A673 (cell line): ENCODE results near the gene DAPK1. TPM values are rescaled to one million over a fixed set of nuclear protein-coding genes. Genes with fewer than 3 reads are reported as not detected.

ENCODE experiments used
- BruUV-seq: library from RNA; stranded (reverse); fragments of 400-500 nt; replicated peaks from 2 replicates; lab custom pipeline; 2021; lab: Mats Ljungman, UMichigan
- CTCF ChIA-PET: fragments of 300-600 bp; sonication (Branson Sonifier 250); formaldehyde crosslinking; loops from one replicate; lab custom pipeline; 2022; ENCODE audit warnings: antibody characterized with exemption; lab: Charles Lee
- POLR2A ChIA-PET: fragments of 300-600 bp; sonication (Branson Sonifier 250); formaldehyde crosslinking; loops from one replicate; lab custom pipeline; 2022; ENCODE audit warnings: antibody characterized with exemption; ENCODE audit not compliant: low non-redundant PET; lab: Charles Lee
- DNase-seq: peaks from one replicate; pipeline ENCODE4 v3.0.0-alpha.2; 2015; ENCODE audit warnings: low spot score
- H3K27ac ChIP-seq: fragments of 200-600 bp; sonication (generic); 2 replicates; pipeline ENCODE4 v1.5.1; 2016; ENCODE audit warnings: mixed run types, low read depth, mild to moderate bottlenecking, mixed read lengths, antibody characterized with exemption, low read length; ENCODE audit not compliant: poor library complexity, severe bottlenecking
- H3K27me3 ChIP-seq: fragments of 200-600 bp; sonication (generic); replicated peaks from 2 replicates; pipeline ENCODE4 v1.6.1; 2017; ENCODE audit warnings: mixed run types, low read depth, mild to moderate bottlenecking, mixed read lengths, antibody characterized with exemption, low read length; ENCODE audit not compliant: insufficient read depth, poor library complexity
- H3K36me3 ChIP-seq: fragments of 200-600 bp; sonication (generic); 2 replicates; pipeline ENCODE4 v1.6.1; 2016; ENCODE audit warnings: mixed run types, mild to moderate bottlenecking, mixed read lengths, antibody characterized with exemption, low read length; ENCODE audit not compliant: insufficient read depth, poor library complexity, severe bottlenecking
- H3K4me1 ChIP-seq: fragments of 200-600 bp; sonication (generic); 2 replicates; pipeline ENCODE4 v1.6.1; 2017; ENCODE audit warnings: mixed run types, mild to moderate bottlenecking, mixed read lengths, antibody characterized with exemption, low read length; ENCODE audit not compliant: insufficient read depth, poor library complexity, severe bottlenecking
- H3K4me3 ChIP-seq: fragments of 200-600 bp; sonication (generic); 2 replicates; pipeline ENCODE4 v1.5.1; 2016; ENCODE audit warnings: low read depth, mixed run types, mild to moderate bottlenecking, mixed read lengths, low read length; ENCODE audit not compliant: poor library complexity, severe bottlenecking
- H3K9me3 ChIP-seq: fragments of 200-600 bp; sonication (generic); 2 replicates; pipeline ENCODE4 v1.6.1; 2016; ENCODE audit warnings: mixed run types, low read depth, mild to moderate bottlenecking, mixed read lengths, antibody characterized with exemption, low read length; ENCODE audit not compliant: poor library complexity, severe bottlenecking
- EZH2 ChIP-seq: fragments of 200-600 bp; sonication (generic); IDR thresholded peaks from 2 replicates; pipeline ENCODE4 v1.6.1; 2017; ENCODE audit warnings: borderline replicate concordance, low read depth, mild to moderate bottlenecking, mixed read lengths, antibody characterized with exemption, low read length; ENCODE audit not compliant: poor library complexity, severe bottlenecking
- intact Hi-C: fragments of 100-400 bp; cut with micrococcal nuclease; formaldehyde crosslinking; loops from one replicate; pipeline ENCODE4 v1.10.0; 2022; ENCODE audit not compliant: unreplicated experiment
- total RNA-seq: library from RNA; stranded (reverse); gene quantifications from 2 replicates; pipeline ENCODE4 v1.2.3, GENCODE V29; 2021
- TF ChIP-seq, protein P1 (sequence below): fragments of 300-800, 200-600 bp; sonication (generic); conservative IDR thresholded peaks from 2 replicates; pipeline ENCODE4 v1.5.1; 2017; ENCODE audit warnings: low read depth, mild to moderate bottlenecking, antibody characterized with exemption, low read length, moderate library complexity, mixed read lengths

Gene DAPK1
- total RNA-seq, 1 experiment from 2014 or later, result 380 TPM

- intact Hi-C loops, result no loop called here
- no peaks in the 10 kb centered on the region for H3K4me1 ChIP-seq
- POLR2A ChIA-PET, result no interaction called here
Observed at GRCh38 chr9:87734106-87734505, 236.4 kb downstream of the DAPK1 start.

DNA sequence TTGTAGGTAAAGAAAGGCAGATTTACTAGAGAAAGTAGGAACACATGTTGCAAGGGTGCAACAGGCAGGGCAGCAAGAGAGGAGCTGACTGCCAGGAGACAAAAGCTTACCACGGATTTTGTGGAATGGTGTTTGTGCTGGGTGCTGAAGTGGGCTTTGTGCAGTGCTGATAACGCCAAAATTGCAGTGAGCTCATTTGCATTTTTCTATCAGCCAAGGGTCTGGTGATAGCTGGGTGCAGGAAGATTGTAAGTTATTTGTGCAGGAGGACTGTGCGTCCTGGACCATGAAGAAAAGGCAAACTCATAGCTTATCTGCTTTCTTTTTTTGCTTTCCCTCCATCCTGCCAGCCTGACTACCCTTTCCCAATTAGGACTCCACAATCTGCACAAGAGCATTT, 241.9 kb downstream of the DAPK1 start:
- Histone ChIP-seq H3K27me3 (no peaks in the 10 kb centered on the region), H3K36me3 (no peaks in the 10 kb centered on the region), H3K4me3 (no peak overlapping the region), H3K27ac (no peak overlapping the region), H3K9me3 (no peaks in the 10 kb centered on the region), H3K4me1 (peaks cover 14% of the 10 kb centered on the region)
- no peak for TF ChIP-seq EZH2
- TF ChIP-seq, protein P1, sequence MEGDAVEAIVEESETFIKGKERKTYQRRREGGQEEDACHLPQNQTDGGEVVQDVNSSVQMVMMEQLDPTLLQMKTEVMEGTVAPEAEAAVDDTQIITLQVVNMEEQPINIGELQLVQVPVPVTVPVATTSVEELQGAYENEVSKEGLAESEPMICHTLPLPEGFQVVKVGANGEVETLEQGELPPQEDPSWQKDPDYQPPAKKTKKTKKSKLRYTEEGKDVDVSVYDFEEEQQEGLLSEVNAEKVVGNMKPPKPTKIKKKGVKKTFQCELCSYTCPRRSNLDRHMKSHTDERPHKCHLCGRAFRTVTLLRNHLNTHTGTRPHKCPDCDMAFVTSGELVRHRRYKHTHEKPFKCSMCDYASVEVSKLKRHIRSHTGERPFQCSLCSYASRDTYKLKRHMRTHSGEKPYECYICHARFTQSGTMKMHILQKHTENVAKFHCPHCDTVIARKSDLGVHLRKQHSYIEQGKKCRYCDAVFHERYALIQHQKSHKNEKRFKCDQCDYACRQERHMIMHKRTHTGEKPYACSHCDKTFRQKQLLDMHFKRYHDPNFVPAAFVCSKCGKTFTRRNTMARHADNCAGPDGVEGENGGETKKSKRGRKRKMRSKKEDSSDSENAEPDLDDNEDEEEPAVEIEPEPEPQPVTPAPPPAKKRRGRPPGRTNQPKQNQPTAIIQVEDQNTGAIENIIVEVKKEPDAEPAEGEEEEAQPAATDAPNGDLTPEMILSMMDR, result no peak
- POLR2A ChIA-PET, result interaction anchor here (0.7 kb wide), 1 partner anchor 474 kb away, joined by 3 read pairs; no protein-coding TSS in a partner anchor
- no peak for DNase-seq
- BruUV-seq, result no TSS peak
- intact Hi-C loops, result no loop called here
- CTCF ChIA-PET, result no interaction called here

More at GRCh38 chr9:87734106-87734505, 236.4 kb downstream of the DAPK1 start:
- no peak overlapping the region for H3K4me3 ChIP-seq
- TF ChIP-seq, protein P1, result no peak
- no peak for TF ChIP-seq EZH2
- no TSS peak for BruUV-seq
- no peak overlapping the region for H3K27ac ChIP-seq
- no peaks in the 10 kb centered on the region for H3K9me3 ChIP-seq
- H3K36me3 ChIP-seq, result no peaks in the 10 kb centered on the region
- DNase-seq, result no peak
- no peaks in the 10 kb centered on the region for H3K27me3 ChIP-seq
- CTCF ChIA-PET, result no interaction called here

DNA sequence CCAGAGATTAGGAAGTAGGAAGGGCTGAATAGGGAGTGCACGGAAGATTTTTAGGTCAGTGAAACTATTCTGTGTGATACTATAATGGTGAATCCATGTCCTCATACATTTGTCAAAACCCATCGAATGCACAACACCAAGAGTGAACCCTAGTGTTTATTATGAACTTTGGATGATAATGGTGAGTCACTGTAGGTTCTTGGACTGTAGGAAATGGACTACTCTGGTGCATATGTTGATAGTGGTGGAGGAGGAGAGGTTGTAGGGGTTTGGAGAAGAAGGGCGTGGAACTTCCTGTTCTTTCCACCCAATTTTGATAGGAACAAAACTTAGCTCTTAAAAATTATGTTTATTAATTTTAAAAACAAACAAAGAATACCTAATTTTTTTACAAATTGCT, 242.5 kb downstream of the DAPK1 start:
- H3K36me3 ChIP-seq, result no peaks in the 10 kb centered on the region
- H3K9me3 ChIP-seq, result no peaks in the 10 kb centered on the region
- TF ChIP-seq, protein P1, result no peak
- TF ChIP-seq EZH2, result no peak
- H3K4me3 ChIP-seq, result no peak overlapping the region
- no peak for DNase-seq
- H3K4me1 ChIP-seq, result peaks cover 14% of the 10 kb centered on the region
- no peak overlapping the region for H3K27ac ChIP-seq
- H3K27me3 ChIP-seq, result no peaks in the 10 kb centered on the region
- BruUV-seq, result no TSS peak
- ChIA-PET POLR2A (no interaction called here), CTCF (no interaction called here)
- intact Hi-C loops, result no loop called here
